GM11168 (cell line): ENCODE data around the gene KLF7.
"Not testable (repeated sequence)": the region's sequence is repeated elsewhere in the genome, so short reads cannot be mapped to it uniquely, and the experiment has no call there.

ENCODE experiments used
- in situ Hi-C: fragments of 300-500 bp; cut with MboI; formaldehyde crosslinking; loops from one replicate; pipeline ENCODE4 v1.12.0; 2022; ENCODE audit warnings: low sequenced_read_pairs; ENCODE audit not compliant: unreplicated experiment

The KLF7 gene

DNA sequence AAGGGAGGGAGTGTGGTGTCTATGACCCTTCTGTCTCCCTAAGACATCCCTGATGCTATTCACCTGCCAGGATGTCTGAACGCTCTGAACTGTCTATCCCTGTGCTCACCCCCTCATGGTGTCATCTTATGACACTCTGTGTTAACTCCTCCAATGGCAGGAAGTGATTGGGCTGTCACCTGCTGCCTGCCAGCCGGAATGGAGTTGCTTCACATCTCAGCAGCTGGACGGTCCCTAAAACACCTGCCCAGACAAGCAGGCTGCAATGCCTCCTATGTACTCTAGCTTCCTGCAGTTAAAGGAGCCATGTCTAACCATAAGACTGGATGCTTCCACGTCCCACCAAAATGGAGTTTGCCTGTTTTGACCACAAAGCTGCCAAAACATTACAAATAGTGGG, 126.5 kb downstream of the KLF7 start:
- in situ Hi-C loops: no loop called here

DNA sequence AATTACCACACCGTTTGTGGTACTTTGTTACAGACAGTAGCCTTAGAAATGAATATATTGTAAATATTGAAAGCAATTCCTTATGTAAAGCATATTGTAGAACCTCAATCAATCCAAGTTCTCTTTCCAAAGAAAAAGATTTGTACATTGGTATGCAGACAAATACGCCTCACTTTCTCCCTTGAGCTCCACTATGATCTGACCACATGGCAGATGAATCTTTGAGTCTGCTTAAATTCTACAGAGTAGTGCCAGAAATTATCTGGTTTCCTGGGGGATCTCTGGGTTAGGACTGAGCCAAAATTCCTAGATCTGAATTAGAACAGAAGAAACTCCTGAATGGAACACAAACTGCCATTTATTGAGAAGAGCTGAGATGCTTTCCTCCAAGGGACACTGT, 127.4 kb downstream of the KLF7 start:
- in situ Hi-C loops: no loop called here

DNA sequence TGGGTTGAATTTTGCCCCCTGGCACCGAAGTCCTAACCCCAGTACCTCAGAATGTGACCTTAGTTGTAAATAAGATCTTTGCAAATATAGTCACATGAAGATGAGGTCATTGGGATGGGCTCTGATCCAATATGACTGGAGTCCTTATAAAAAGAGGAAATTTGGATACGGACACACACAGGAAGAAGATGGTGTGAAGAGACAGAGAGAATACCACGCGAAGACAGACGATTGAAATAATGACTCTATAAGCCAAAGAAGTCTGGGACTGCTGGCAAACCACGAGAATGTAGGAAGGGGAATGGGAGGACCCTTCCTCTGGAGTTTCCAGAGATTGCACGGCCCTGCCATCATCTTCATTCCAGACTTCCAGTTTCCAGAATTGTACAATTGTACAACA, 127.9 kb downstream of the KLF7 start:
- in situ Hi-C loops: no loop called here

DNA sequence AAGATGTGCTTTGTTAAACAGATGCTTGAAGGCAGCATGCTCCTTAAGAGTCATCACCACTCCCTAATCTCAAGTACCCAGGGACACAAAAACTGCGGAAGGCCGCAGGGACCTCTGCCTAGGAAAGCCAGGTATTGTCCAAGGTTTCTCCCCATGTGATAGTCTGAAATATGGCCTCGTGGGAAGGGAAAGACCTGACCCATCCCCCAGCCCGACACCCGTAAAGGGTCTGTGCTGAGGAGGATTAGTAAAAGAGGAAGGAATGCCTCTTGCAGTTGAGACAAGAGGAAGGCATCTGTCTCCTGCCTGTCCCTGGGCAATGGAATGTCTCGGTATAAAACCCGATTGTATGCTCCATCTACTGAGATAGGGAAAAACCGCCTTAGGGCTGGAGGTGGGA, 128.7 kb downstream of the KLF7 start:
- in situ Hi-C loops: not testable (repeated sequence)

DNA sequence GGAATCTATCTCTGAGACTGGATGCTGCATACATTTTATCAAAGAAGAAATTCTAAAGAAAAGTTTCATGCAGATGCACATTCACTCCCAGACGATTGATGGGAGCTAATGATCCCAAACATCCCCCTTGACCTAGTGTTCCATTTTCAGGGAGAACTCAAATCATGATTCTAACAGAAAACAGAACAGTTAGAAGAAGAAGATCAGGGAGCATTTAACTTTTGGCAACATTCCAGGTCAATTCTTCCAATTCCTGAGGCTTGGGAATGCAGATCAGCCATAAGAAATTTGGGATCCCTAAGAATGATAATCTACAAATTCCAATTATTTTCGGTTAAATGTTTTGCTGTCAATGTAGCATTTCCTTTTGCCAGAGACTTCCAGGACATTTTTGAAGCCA, 129.9 kb downstream of the KLF7 start:
- in situ Hi-C loops: no loop called here

DNA sequence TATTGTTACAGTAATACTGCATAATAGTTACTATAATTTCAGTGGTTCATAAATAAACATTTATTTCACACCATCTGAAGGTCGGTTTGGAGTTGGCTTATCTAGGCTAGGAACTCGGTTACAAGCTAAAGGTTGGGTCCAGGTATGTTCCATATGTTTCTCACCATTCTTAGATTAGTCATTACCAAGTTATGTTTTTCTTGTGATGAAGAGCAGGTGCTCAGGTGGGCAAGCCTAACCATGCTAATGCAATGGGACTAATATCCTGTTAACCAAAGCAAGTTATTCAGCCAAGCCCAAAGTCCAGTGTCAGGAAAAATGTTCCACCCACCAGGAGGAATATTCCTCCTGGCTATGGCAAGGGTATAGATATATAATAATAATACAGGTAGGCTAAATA, 133.3 kb downstream of the KLF7 start:
- in situ Hi-C loops: no loop called here
